NCI-H2227 treated with DMSO at 0.1 percent for 48 hours (cell line): ENCODE results near the gene ALS2CL.
"Not testable (repeated sequence)": the region's sequence is repeated elsewhere in the genome, so short reads cannot be mapped to it uniquely, and the experiment has no call there.

Experiments used
- DNase-seq: peaks from one replicate; lab custom pipeline; 2025; lab: John Stamatoyannopoulos, UW

The ALS2CL gene

GRCh38 chr3:46704346-46704745, 10.9 kb upstream of the ALS2CL start:
- DNase-seq = not testable (repeated sequence)

GRCh38 chr3:46703013-46703520, 9.6 kb upstream of the ALS2CL start:
- DNase-seq = no peak

- DNase-seq = no peak
Measured at GRCh38 chr3:46702246-46703012, 8.9 kb upstream of the ALS2CL start.

GRCh38 chr3:46701181-46701939, 7.9 kb upstream of the ALS2CL start, which contains the start of gene TMIE:
TMIE (plus strand) TSS chr3:46701392; CDS start chr3:46701488, 96 bp downstream.
- DNase-seq = no peak

- DNase-seq = peak; percentile 38
Measured at GRCh38 chr3:46700772-46701171, 7.3 kb upstream of the ALS2CL start.

GRCh38 chr3:46699676-46700523, 6.4 kb upstream of the ALS2CL start:
- DNase-seq = no peak

GRCh38 chr3:46695962-46696894, 2.7 kb upstream of the ALS2CL start:
- DNase-seq = no peak

- DNase-seq = no peak
Measured at GRCh38 chr3:46695177-46695961, 1.9 kb upstream of the ALS2CL start.

GRCh38 chr3:46694520-46694919, 1.0 kb upstream of the ALS2CL start:
- DNase-seq = no peak

- DNase-seq = no peak
Measured at GRCh38 chr3:46693892-46694226, 380 bp upstream of the ALS2CL start.

- no peak for DNase-seq
Measured at GRCh38 chr3:46692566-46692990, 901 bp downstream of the ALS2CL start.

- no peak for DNase-seq
Measured at GRCh38 chr3:46690798-46691197, 2.7 kb downstream of the ALS2CL start.

- DNase-seq = no peak
Measured at GRCh38 chr3:46685446-46685845, 8.0 kb downstream of the ALS2CL start.

GRCh38 chr3:46684891-46685290, 8.6 kb downstream of the ALS2CL start:
- DNase-seq = no peak

- no peak for DNase-seq
Measured at GRCh38 chr3:46682974-46683373, 10.5 kb downstream of the ALS2CL start.

GRCh38 chr3:46681856-46682540, 11.5 kb downstream of the ALS2CL start:
- no peak for DNase-seq

GRCh38 chr3:46681387-46681786, 12.1 kb downstream of the ALS2CL start:
- no peak for DNase-seq

- no peak for DNase-seq
Measured at GRCh38 chr3:46680298-46680826, 13.1 kb downstream of the ALS2CL start.

- DNase-seq = no peak
Measured at GRCh38 chr3:46679681-46680080, 13.8 kb downstream of the ALS2CL start.
